AG04450 (cell line): ENCODE measurements around the gene ZNF432. TPM values are rescaled to one million over a fixed set of nuclear protein-coding genes. Genes with fewer than 3 reads are reported as not detected.
A peak's percentile ranks its signal among the peaks of the same experiment; 100 is the strongest.

ENCODE experiments used
- CTCF ChIA-PET: fragments of 300-600, 350-600 bp; formaldehyde crosslinking; extraction: SDS; loops from one replicate; lab custom pipeline; 2022; ENCODE audit warnings: antibody characterized with exemption, inconsistent platforms; lab: Charles Lee
- POLR2A ChIA-PET: fragments of 350-600 bp; formaldehyde crosslinking; extraction: SDS; loops from one replicate; lab custom pipeline; 2021; ENCODE audit warnings: antibody characterized with exemption, inconsistent platforms; lab: Yijun Ruan, JAX
- DNase-seq: peaks from one replicate; pipeline ENCODE4 v3.0.0-alpha.2; 2011; ENCODE audit warnings: low read depth, low spot score
- H3K27ac ChIP-seq: one replicate; pipeline ENCODE4 v1.5.1; 2012; ENCODE audit warnings: low read depth, low read length, control low read depth
- H3K27me3 ChIP-seq: one replicate; pipeline ENCODE4 v1.6.0; 2012; ENCODE audit warnings: low read length; ENCODE audit not compliant: control insufficient read depth, insufficient read depth
- H3K4me3 ChIP-seq: 2 replicates; pipeline ENCODE4 v1.5.1; 2011; ENCODE audit warnings: mild to moderate bottlenecking, low read depth, low read length, control low read depth
- H3K9me3 ChIP-seq: 2 replicates; pipeline ENCODE4 v1.5.1; 2012; ENCODE audit warnings: low read length; ENCODE audit not compliant: control insufficient read depth, insufficient read depth
- polyA plus RNA-seq: library from polyadenylated mRNA; depleted of rRNA; stranded (reverse); fragments of >200 nt; gene quantifications from 2 replicates; pipeline ENCODE4 v1.2.3, GENCODE V29; 2011; rRNA removed
- TF ChIP-seq, protein P1 (sequence below): IDR thresholded peaks from 2 replicates; pipeline ENCODE4 v1.5.1; 2011; ENCODE audit warnings: low read depth, low read length, control low read depth, inconsistent platforms

The ZNF432 gene
- polyA plus RNA-seq, 1 experiment: 6.2 TPM

DNA sequence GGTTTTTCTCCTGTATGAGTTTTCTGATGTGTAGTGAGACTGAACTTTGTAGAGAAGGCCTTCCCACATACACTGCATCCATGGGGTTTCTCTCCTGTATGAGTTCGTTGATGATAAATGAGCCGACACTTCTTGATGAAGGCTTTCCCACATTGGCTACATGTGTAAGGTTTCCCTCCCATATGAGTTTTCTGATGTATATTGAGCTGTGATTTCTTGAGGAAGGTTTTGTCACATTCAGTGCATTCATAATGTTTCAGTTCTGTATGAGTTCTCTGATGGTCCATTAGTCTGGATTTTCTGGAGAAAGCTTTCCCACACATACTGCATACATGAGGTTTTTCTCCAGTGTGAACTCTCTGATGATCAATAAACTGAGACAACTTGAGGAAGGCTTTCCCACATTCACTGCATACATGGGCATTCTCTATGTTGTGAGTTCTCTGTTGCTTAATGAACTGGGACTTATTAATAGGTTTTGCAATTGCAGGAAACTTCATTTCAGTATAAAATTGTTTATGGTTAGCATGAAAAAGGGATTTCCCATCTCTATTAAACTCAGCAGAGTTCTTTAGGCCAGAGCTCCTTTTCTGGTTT is 54.5 kb downstream of the ZNF432 start:
- H3K9me3 ChIP-seq: peaks cover 40% of the 10 kb centered on the region
- no peaks in the 10 kb centered on the region for H3K27me3 ChIP-seq
- H3K4me3 ChIP-seq: no peak overlapping the region
- DNase-seq: no peak
- POLR2A ChIA-PET: no interaction called here
- no peak overlapping the region for H3K27ac ChIP-seq
- TF ChIP-seq, protein P1, sequence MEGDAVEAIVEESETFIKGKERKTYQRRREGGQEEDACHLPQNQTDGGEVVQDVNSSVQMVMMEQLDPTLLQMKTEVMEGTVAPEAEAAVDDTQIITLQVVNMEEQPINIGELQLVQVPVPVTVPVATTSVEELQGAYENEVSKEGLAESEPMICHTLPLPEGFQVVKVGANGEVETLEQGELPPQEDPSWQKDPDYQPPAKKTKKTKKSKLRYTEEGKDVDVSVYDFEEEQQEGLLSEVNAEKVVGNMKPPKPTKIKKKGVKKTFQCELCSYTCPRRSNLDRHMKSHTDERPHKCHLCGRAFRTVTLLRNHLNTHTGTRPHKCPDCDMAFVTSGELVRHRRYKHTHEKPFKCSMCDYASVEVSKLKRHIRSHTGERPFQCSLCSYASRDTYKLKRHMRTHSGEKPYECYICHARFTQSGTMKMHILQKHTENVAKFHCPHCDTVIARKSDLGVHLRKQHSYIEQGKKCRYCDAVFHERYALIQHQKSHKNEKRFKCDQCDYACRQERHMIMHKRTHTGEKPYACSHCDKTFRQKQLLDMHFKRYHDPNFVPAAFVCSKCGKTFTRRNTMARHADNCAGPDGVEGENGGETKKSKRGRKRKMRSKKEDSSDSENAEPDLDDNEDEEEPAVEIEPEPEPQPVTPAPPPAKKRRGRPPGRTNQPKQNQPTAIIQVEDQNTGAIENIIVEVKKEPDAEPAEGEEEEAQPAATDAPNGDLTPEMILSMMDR: no peak
- CTCF ChIA-PET: no interaction called here

- CTCF ChIA-PET: no interaction called here
- no peak overlapping the region for H3K4me3 ChIP-seq
- no peaks in the 10 kb centered on the region for H3K27me3 ChIP-seq
- TF ChIP-seq, protein P1: no peak
- POLR2A ChIA-PET: no interaction called here
- DNase-seq: no peak
- H3K9me3 ChIP-seq: peaks cover 44% of the 10 kb centered on the region
- no peak overlapping the region for H3K27ac ChIP-seq
These were observed 55.2 kb downstream of the ZNF432 start for GRCh38 chr19:51993422-51993821.

DNA sequence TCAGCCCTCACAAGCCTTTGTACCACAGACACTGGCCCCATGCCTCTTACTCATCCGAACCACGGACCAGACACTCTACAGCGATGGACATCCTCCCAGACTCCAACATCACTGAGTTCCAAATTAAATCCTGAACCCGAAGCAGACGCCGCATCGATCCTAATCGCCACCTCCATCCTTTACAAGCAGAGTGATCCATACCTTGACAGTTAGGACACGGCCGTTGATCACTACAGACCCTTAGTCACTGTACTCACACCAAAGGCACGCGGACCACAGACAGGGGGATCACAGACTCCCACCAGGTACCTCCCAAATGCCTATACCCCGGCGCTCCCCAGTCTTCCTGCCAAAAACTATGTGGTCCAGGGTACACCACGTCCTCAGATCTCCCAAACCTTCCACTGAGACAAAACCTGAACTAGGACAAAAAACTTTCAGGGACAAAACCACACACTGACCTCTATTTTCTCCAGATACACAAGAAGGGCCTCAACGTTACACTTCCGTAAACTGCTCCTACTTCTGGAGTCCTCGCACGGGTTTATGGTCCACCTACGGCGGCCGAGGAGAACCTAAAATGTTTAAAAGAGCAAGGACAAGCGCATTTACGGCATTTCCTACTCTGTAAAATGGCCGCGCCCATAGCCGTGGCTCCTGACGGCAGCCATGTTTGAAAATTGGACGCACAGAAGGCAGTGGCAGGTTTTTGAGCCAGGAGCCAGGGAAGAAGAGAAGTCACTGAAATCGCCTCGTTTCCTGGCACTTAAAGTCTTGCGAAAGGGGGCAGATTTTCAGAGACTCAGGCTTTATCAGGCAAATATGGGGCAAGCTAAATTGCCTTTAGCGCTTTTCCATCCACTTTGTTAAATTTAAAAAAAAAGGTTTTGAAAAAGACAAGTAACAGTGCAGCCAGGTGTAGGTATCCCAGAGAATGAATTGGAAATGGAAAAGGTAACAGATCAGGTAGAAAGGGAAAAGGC is 62.0 kb downstream of the ZNF432 start, which contains the start of gene ZNF350:
ZNF350 (minus strand) TSS at position 532 of the 983 bp plus-strand sequence. CDS start 12,480 bp downstream, outside the sequence.
- ChIA-PET POLR2A (no interaction called here), CTCF (no interaction called here)
- Histone ChIP-seq H3K9me3 (peaks cover 50% of the 10 kb centered on the region), H3K4me3 (peak within 1 kb of the TSS; percentile 96), H3K27ac (peak within 1 kb of the TSS; percentile 73), H3K27me3 (no peaks in the 10 kb centered on the region)
- peak; percentile 90 for DNase-seq
- TF ChIP-seq, protein P1: no peak

DNA sequence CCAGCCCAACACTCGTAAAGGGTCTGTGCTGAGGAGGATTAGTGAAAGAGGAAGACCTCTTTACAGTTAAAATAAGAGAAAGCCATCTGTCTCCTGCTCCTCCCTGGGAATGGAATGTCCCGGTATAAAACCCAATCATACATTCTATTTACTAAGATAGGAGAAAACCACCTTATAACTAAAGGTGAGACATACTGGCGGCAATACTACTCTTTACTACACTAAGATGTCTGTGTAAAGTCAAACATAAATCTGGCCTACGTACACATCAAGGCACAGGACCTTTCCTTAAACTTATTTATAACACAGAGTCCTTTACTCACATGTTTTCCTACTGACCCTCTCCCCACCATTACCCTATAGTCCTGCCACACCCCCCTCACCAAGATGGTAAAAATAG is 65.3 kb downstream of the ZNF432 start:
- DNase-seq: no peak
- Histone ChIP-seq H3K27me3 (no peaks in the 10 kb centered on the region), H3K4me3 (no peak overlapping the region), H3K27ac (no peak overlapping the region), H3K9me3 (peaks cover 48% of the 10 kb centered on the region)
- TF ChIP-seq, protein P1: no peak
- CTCF ChIA-PET: no interaction called here
- POLR2A ChIA-PET: no interaction called here

Other genes starting within 250 kb of the ZNF432 start
- gene ZNF577, start 160.9 kb downstream of the ZNF432 start, polyA plus RNA-seq: 6.0 and 7.3 TPM in 2 replicates
- 3.5 and 3.6 TPM in 2 replicates for gene ZNF649, start 143.8 kb downstream of the ZNF432 start, polyA plus RNA-seq
- gene ZNF613, start 121.4 kb downstream of the ZNF432 start, polyA plus RNA-seq: 4.9 and 8.4 TPM in 2 replicates
- 7.6 and 9.4 TPM in 2 replicates for gene ZNF350, start 62.0 kb downstream of the ZNF432 start, polyA plus RNA-seq
- gene ZNF615, start 40.6 kb downstream of the ZNF432 start, polyA plus RNA-seq: 5.0 and 7.6 TPM in 2 replicates
- gene ZNF614, start 20.5 kb downstream of the ZNF432 start, polyA plus RNA-seq: 5.2 and 7.2 TPM in 2 replicates
- 10.5 and 11.1 TPM in 2 replicates for gene ZNF841, start 46.9 kb upstream of the ZNF432 start, polyA plus RNA-seq
- gene ZNF616, start 91.1 kb upstream of the ZNF432 start, polyA plus RNA-seq: 5.5 and 6.2 TPM in 2 replicates
- gene ZNF836, start 122.8 kb upstream of the ZNF432 start, polyA plus RNA-seq: 3.2 and 3.7 TPM in 2 replicates
- 158 and 243 TPM in 2 replicates for gene PPP2R1A, start 141.2 kb upstream of the ZNF432 start, polyA plus RNA-seq
- gene ZNF766, start 220.7 kb upstream of the ZNF432 start, polyA plus RNA-seq: 9.2 and 14.0 TPM in 2 replicates
- 11.9 TPM in 2 replicates for gene ZNF480, start 248.3 kb upstream of the ZNF432 start, polyA plus RNA-seq